PC-9 (cell line): ENCODE data around the gene KLC3. TPM values are rescaled to one million over a fixed set of nuclear protein-coding genes. Genes with fewer than 3 reads are reported as not detected.

Experiments used
- BruUV-seq: library from RNA; stranded (reverse); fragments of 400-500 nt; replicated peaks from 2 replicates; lab custom pipeline; 2021; lab: Mats Ljungman, UMichigan
- CTCF ChIA-PET: fragments of 300-600 bp; sonication (Branson Sonifier 250); formaldehyde crosslinking; loops from one replicate; lab custom pipeline; 2022; ENCODE audit warnings: antibody characterized with exemption; lab: Charles Lee
- POLR2A ChIA-PET: fragments of 300-600 bp; sonication (Branson Sonifier 250); formaldehyde crosslinking; loops from one replicate; lab custom pipeline; 2022; ENCODE audit warnings: antibody characterized with exemption; ENCODE audit not compliant: unreplicated experiment; lab: Charles Lee
- DNase-seq, 2 experiments: peaks; one replicate each; pipeline versions ENCODE4 v3.0.0 to v3.0.0-alpha.2; 2015 to 2022; ENCODE audit warnings: mixed read lengths in 1 of 2
- H2AFZ ChIP-seq: fragments of 200-600 bp; sonication (generic); 2 replicates; pipeline ENCODE4 v1.8.1; 2017; ENCODE audit warnings: antibody characterized with exemption
- H3F3A ChIP-seq: fragments of 200-600 bp; sonication (generic); 2 replicates; pipeline ENCODE4 v1.8.1; 2017; ENCODE audit warnings: antibody characterized with exemption, mild to moderate bottlenecking, low read depth; ENCODE audit not compliant: insufficient read depth
- H3K27ac ChIP-seq: fragments of 200-600 bp; sonication (generic); 2 replicates; pipeline ENCODE4 v1.6.1; 2016; ENCODE audit warnings: mixed run types
- H3K27me3 ChIP-seq: fragments of 200-600 bp; sonication (generic); 2 replicates; pipeline ENCODE4 v1.6.1; 2016; ENCODE audit warnings: low read depth, mixed run types; ENCODE audit not compliant: insufficient read depth
- H3K36me3 ChIP-seq: fragments of 200-600 bp; sonication (generic); 2 replicates; pipeline ENCODE4 v1.6.1; 2016; ENCODE audit warnings: low read depth, mixed run types
- H3K4me1 ChIP-seq: fragments of 200-600 bp; sonication (generic); replicated peaks from 2 replicates; pipeline ENCODE4 v1.6.1; 2016; ENCODE audit warnings: mixed run types; ENCODE audit not compliant: insufficient read depth
- H3K4me2 ChIP-seq: fragments of 200-600 bp; sonication (generic); 2 replicates; pipeline ENCODE4 v1.6.1; 2017; ENCODE audit warnings: mixed run types
- H3K4me3 ChIP-seq: fragments of 200-600 bp; sonication (generic); 2 replicates; pipeline ENCODE4 v1.6.1; 2016; ENCODE audit warnings: mixed run types
- H3K79me2 ChIP-seq: fragments of 200-600 bp; sonication (generic); 2 replicates; pipeline ENCODE4 v1.6.1; 2017; ENCODE audit warnings: low read depth, mixed run types
- H3K9me2 ChIP-seq: fragments of 200-600 bp; sonication (generic); 2 replicates; pipeline ENCODE4 v1.8.1; 2017; ENCODE audit warnings: mild to moderate bottlenecking; ENCODE audit not compliant: insufficient read depth
- H3K9me3 ChIP-seq: fragments of 200-600 bp; sonication (generic); 2 replicates; pipeline ENCODE4 v1.8.1; 2016; ENCODE audit warnings: low read depth; ENCODE audit not compliant: insufficient read depth
- H4K20me1 ChIP-seq: fragments of 200-600 bp; sonication (generic); 2 replicates; pipeline ENCODE4 v1.8.1; 2017; ENCODE audit not compliant: insufficient read depth
- CTCF ChIP-seq: fragments of 200-600 bp; sonication (generic); conservative IDR thresholded peaks from 2 replicates; pipeline ENCODE4 v1.6.1; 2017; ENCODE audit warnings: mixed run types, antibody characterized with exemption, mild to moderate bottlenecking, moderate library complexity
- EZH2 ChIP-seq: fragments of 200-600 bp; sonication (generic); IDR thresholded peaks from 2 replicates; pipeline ENCODE4 v1.8.0; 2017; ENCODE audit warnings: antibody characterized with exemption, low read depth
- intact Hi-C: fragments of 100-400 bp; cut with micrococcal nuclease; formaldehyde crosslinking; loops from one replicate; pipeline ENCODE4 v1.10.0; 2022; ENCODE audit not compliant: unreplicated experiment
- total RNA-seq: library from RNA; stranded (reverse); gene quantifications from 2 replicates; pipeline ENCODE4 v1.2.3, GENCODE V29; 2021

Gene KLC3
- total RNA-seq, 1 experiment from 2014 or later: 20.6 TPM

- Histone ChIP-seq H3K4me2 (no peak overlapping the region), H3K9me3 (no peaks in the 10 kb centered on the region), H3K27ac (no peak overlapping the region), H3F3A (peaks cover 46% of the 10 kb centered on the region; the same call in 1 of the 2 replicates), H4K20me1 (no peaks in the 10 kb centered on the region; the same call in 1 of the 2 replicates), H3K4me3 (no peak overlapping the region), H3K4me1 (no peaks in the 10 kb centered on the region), H3K36me3 (peaks cover 5% of the 10 kb centered on the region; the same call in 1 of the 2 replicates), H3K27me3 (no peaks in the 10 kb centered on the region), H3K79me2 (no peaks in the 10 kb centered on the region), H2AFZ (no peak overlapping the region), H3K9me2 (no peaks in the 10 kb centered on the region)
- intact Hi-C loops: no loop called here
- ChIA-PET CTCF (no interaction called here), POLR2A (interaction anchor here (0.5 kb wide), 1 partner anchor 214 kb away, joined by 7 read pairs; no protein-coding TSS in a partner anchor)
- no TSS peak for BruUV-seq
- TF ChIP-seq EZH2 (no peak), CTCF (no peak)
- no peak for DNase-seq
These were observed 50.8 kb downstream of the KLC3 start for GRCh38 chr19:45391346-45391745.

GRCh38 chr19:45391871-45392665 is 51.5 kb downstream of the KLC3 start:
- H3K4me3 ChIP-seq: no peak overlapping the region
- H4K20me1 ChIP-seq: no peaks in the 10 kb centered on the region; the same call in 1 of the 2 replicates
- ChIA-PET POLR2A (interaction anchor here (0.5 kb wide), 1 partner anchor 215 kb away, joined by 7 read pairs; no protein-coding TSS in a partner anchor), CTCF (no interaction called here)
- no peak overlapping the region for H2AFZ ChIP-seq
- H3F3A ChIP-seq: peaks cover 43% of the 10 kb centered on the region; the same call in 1 of the 2 replicates
- TF ChIP-seq EZH2 (no peak), CTCF (no peak)
- no TSS peak for BruUV-seq
- no peaks in the 10 kb centered on the region for H3K4me1 ChIP-seq
- intact Hi-C loops: no loop called here
- no peak overlapping the region for H3K4me2 ChIP-seq
- no peaks in the 10 kb centered on the region for H3K79me2 ChIP-seq
- no peak overlapping the region for H3K27ac ChIP-seq
- H3K27me3 ChIP-seq: no peaks in the 10 kb centered on the region
- peaks cover 5% of the 10 kb centered on the region; the same call in 1 of the 2 replicates for H3K36me3 ChIP-seq
- no peaks in the 10 kb centered on the region for H3K9me3 ChIP-seq
- no peaks in the 10 kb centered on the region for H3K9me2 ChIP-seq
- DNase-seq: no peak

GRCh38 chr19:45395821-45396617 is 55.5 kb downstream of the KLC3 start:
- Histone ChIP-seq H3K27me3 (no peaks in the 10 kb centered on the region), H3K36me3 (peaks cover 5% of the 10 kb centered on the region; the same call in 1 of the 2 replicates), H3K9me2 (no peaks in the 10 kb centered on the region), H3K4me2 (no peak overlapping the region), H3K79me2 (peaks cover 10% of the 10 kb centered on the region), H2AFZ (no peak overlapping the region), H3F3A (peaks cover 21% of the 10 kb centered on the region; the same call in 1 of the 2 replicates), H3K9me3 (no peaks in the 10 kb centered on the region), H3K4me3 (no peak overlapping the region), H4K20me1 (peaks cover 7% of the 10 kb centered on the region; the same call in 1 of the 2 replicates), H3K4me1 (peaks cover 6% of the 10 kb centered on the region; the same call in 1 of the 2 replicates), H3K27ac (no peak overlapping the region)
- CTCF ChIA-PET: no interaction called here
- no peak for TF ChIP-seq CTCF
- TF ChIP-seq EZH2: no peak
- no TSS peak for BruUV-seq
- POLR2A ChIA-PET: no interaction called here
- intact Hi-C loops: no loop called here
- DNase-seq: no peak
